Chondrocyte (in vitro differentiated cells): ENCODE measurements around the gene WWOX. TPM values are rescaled to one million over a fixed set of nuclear protein-coding genes. Genes with fewer than 3 reads are reported as not detected.
"Not testable (repeated sequence)": the region's sequence is repeated elsewhere in the genome, so short reads cannot be mapped to it uniquely, and the experiment has no call there.

Experiments used
- DNase-seq: peaks from one replicate; pipeline ENCODE4 v3.0.0; 2021; ENCODE audit warnings: mixed read lengths, low spot score
- H3K27ac Mint-ChIP-seq: one replicate; pipeline ENCODE4 v1.8.0; 2021; ENCODE audit warnings: mild to moderate bottlenecking, moderate library complexity, mixed read lengths; ENCODE audit not compliant: unreplicated experiment
- H3K27me3 Mint-ChIP-seq: 2 replicates; pipeline ENCODE4 v1.8.0; 2021; ENCODE audit warnings: low read depth, mixed read lengths
- H3K36me3 Mint-ChIP-seq: 2 replicates; pipeline ENCODE4 v1.8.0; 2021; ENCODE audit warnings: low read depth, mixed read lengths
- H3K4me1 Mint-ChIP-seq: 2 replicates; pipeline ENCODE4 v1.8.0; 2021; ENCODE audit warnings: low read depth, mild to moderate bottlenecking, mixed read lengths
- H3K4me3 Mint-ChIP-seq: one replicate; pipeline ENCODE4 v1.8.0; 2021; ENCODE audit warnings: mild to moderate bottlenecking, moderate library complexity, mixed read lengths; ENCODE audit not compliant: unreplicated experiment
- H3K9me3 Mint-ChIP-seq: 2 replicates; pipeline ENCODE4 v1.8.0; 2021; ENCODE audit warnings: low read depth, mixed read lengths
- total RNA-seq: library from RNA; stranded (reverse); gene quantifications from 3 replicates; pipeline ENCODE4 v1.2.1, GENCODE V29; 2021
- TF ChIP-seq, protein P1 (sequence below): fragments of 200-600 bp; sonication (generic); IDR thresholded peaks from 2 replicates; pipeline ENCODE4 v1.5.0; 2021; ENCODE audit warnings: antibody characterized with exemption, mild to moderate bottlenecking, moderate library complexity

Gene WWOX
- total RNA-seq, 1 donor from 2014 or later: 12.1 TPM

- DNase-seq: no peak
Observed at GRCh38 chr16:78513838-78514237, 414.4 kb downstream of the WWOX start.

DNA sequence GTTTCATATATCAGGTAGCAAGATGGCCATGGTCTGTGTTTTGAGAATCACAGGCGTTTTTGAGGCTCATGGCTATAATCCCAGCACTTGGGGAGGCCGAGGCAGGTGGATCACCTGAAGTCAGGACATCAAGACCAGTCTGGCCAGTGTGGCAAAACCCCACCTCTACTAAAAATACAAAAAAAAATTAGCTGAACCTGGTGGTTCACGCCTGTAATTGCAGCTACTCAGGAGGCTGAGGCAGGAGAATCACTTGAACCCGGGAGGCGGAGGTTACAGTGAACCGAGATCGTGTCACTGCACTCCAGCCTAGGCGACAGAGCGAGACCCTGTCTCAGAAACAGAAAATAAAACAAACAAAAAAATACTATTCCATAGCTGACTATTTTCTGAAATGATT, 415.4 kb downstream of the WWOX start:
- not testable (repeated sequence) for H3K4me1 Mint-ChIP-seq, H3K4me3 Mint-ChIP-seq, H3K9me3 Mint-ChIP-seq, H3K27ac Mint-ChIP-seq, H3K36me3 Mint-ChIP-seq, H3K27me3 Mint-ChIP-seq, DNase-seq

More at GRCh38 chr16:78513838-78514237, 414.4 kb downstream of the WWOX start:
- Mint-ChIP-seq H3K4me3 (no peak overlapping the region), H3K27ac (no peak overlapping the region), H3K27me3 (no peaks in the 10 kb centered on the region), H3K9me3 (no peaks in the 10 kb centered on the region), H3K4me1 (no peaks in the 10 kb centered on the region), H3K36me3 (no peaks in the 10 kb centered on the region)
- TF ChIP-seq, protein P1, sequence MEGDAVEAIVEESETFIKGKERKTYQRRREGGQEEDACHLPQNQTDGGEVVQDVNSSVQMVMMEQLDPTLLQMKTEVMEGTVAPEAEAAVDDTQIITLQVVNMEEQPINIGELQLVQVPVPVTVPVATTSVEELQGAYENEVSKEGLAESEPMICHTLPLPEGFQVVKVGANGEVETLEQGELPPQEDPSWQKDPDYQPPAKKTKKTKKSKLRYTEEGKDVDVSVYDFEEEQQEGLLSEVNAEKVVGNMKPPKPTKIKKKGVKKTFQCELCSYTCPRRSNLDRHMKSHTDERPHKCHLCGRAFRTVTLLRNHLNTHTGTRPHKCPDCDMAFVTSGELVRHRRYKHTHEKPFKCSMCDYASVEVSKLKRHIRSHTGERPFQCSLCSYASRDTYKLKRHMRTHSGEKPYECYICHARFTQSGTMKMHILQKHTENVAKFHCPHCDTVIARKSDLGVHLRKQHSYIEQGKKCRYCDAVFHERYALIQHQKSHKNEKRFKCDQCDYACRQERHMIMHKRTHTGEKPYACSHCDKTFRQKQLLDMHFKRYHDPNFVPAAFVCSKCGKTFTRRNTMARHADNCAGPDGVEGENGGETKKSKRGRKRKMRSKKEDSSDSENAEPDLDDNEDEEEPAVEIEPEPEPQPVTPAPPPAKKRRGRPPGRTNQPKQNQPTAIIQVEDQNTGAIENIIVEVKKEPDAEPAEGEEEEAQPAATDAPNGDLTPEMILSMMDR: no peak

DNA sequence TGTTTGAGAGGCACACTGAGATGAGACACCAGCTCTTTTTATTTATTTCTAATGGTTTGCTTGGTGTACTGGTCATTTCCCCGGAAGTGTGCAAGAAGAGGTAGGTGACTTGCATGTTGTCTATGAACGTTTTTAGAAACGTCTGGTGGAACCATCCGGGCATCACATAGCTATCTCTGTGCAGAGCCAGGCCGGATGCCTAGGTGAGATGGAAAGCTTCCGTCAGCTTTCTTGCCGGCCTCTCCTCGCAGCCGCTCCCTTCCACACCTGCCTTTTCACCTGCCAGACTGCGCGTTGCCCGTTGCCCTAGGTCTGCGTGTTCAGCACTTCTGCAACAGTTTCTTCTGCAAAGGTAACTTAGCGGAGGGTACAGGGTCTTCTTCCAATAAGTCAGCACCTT, 416.0 kb downstream of the WWOX start:
- TF ChIP-seq, protein P1: no peak
- no peaks in the 10 kb centered on the region for H3K9me3 Mint-ChIP-seq
- H3K4me3 Mint-ChIP-seq: no peak overlapping the region
- no peaks in the 10 kb centered on the region for H3K4me1 Mint-ChIP-seq
- DNase-seq: no peak
- H3K27ac Mint-ChIP-seq: no peak overlapping the region
- no peaks in the 10 kb centered on the region for H3K27me3 Mint-ChIP-seq
- no peaks in the 10 kb centered on the region for H3K36me3 Mint-ChIP-seq

GRCh38 chr16:78516006-78516736, 416.7 kb downstream of the WWOX start:
- Mint-ChIP-seq H3K4me1 (no peaks in the 10 kb centered on the region), H3K9me3 (no peaks in the 10 kb centered on the region), H3K4me3 (no peak overlapping the region), H3K27me3 (no peaks in the 10 kb centered on the region), H3K36me3 (no peaks in the 10 kb centered on the region), H3K27ac (no peak overlapping the region)
- no peak for DNase-seq
- TF ChIP-seq, protein P1: no peak

- Mint-ChIP-seq H3K4me1 (no peaks in the 10 kb centered on the region), H3K4me3 (no peak overlapping the region), H3K36me3 (no peaks in the 10 kb centered on the region), H3K27me3 (no peaks in the 10 kb centered on the region), H3K27ac (no peak overlapping the region), H3K9me3 (no peaks in the 10 kb centered on the region)
- no peak for DNase-seq
- TF ChIP-seq, protein P1: no peak
Observed at GRCh38 chr16:78519896-78520295, 420.4 kb downstream of the WWOX start.

DNA sequence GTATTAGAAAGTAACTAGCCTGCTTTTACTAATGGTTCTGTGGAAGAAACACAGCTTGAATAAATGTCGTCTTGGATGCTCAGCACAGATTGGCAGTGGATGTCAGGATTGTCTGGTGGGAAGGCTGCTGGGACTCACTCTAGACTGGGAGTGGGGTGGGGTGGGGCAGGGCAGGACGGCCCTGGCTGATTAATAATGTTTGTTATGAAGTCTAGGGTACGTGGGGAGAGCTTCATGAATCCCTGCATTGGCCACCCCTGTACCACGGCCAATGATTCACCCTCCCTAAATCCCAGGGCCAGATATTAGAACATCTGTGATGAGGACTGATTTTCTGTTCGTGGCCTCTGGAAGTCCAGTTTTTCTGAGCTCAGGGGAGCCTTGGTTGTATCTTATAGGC, 421.0 kb downstream of the WWOX start:
- TF ChIP-seq, protein P1: no peak
- H3K4me1 Mint-ChIP-seq: no peaks in the 10 kb centered on the region
- no peak for DNase-seq
- no peaks in the 10 kb centered on the region for H3K36me3 Mint-ChIP-seq
- no peak overlapping the region for H3K4me3 Mint-ChIP-seq
- H3K27ac Mint-ChIP-seq: no peak overlapping the region
- H3K27me3 Mint-ChIP-seq: no peaks in the 10 kb centered on the region
- no peaks in the 10 kb centered on the region for H3K9me3 Mint-ChIP-seq
